ENCODE measurements around the gene RGPD6.
"Not testable (repeated sequence)": the region's sequence is repeated elsewhere in the genome, so short reads cannot be mapped to it uniquely, and the experiment has no call there.

The RGPD6 gene

GRCh38 chr2:110481200-110481599 is 95.8 kb downstream of the RGPD6 start:
- DNase-seq (ENCODE audit: low read depth), result not testable (repeated sequence)

GRCh38 chr2:110480084-110480483 is 96.9 kb downstream of the RGPD6 start:
- DNase-seq (ENCODE audit: low read depth), result not testable (repeated sequence)

GRCh38 chr2:110477370-110477769 is 99.7 kb downstream of the RGPD6 start:
- DNase-seq (ENCODE audit: low read depth), result not testable (repeated sequence)

GRCh38 chr2:110476952-110477351 is 100.1 kb downstream of the RGPD6 start:
- not testable (repeated sequence) for DNase-seq (ENCODE audit: low read depth)

- DNase-seq (ENCODE audit: low read depth), result not testable (repeated sequence)
Observed at GRCh38 chr2:110475627-110476359, 101.2 kb downstream of the RGPD6 start.

- not testable (repeated sequence) for DNase-seq (ENCODE audit: low read depth)
Observed at GRCh38 chr2:110474898-110475297, 102.1 kb downstream of the RGPD6 start.

GRCh38 chr2:110473059-110473358 is 104.0 kb downstream of the RGPD6 start:
- DNase-seq (ENCODE audit: low read depth), result not testable (repeated sequence)

- DNase-seq (ENCODE audit: low read depth), result not testable (repeated sequence)
Observed at GRCh38 chr2:110472171-110473058, 104.6 kb downstream of the RGPD6 start, which contains the start of gene LIMS4. LIMS4 (minus strand) TSS chr2:110472816; CDS start chr2:110472778, 38 bp downstream.

- not testable (repeated sequence) for DNase-seq (ENCODE audit: low read depth)
Observed at GRCh38 chr2:110468921-110469320, 108.1 kb downstream of the RGPD6 start.

GRCh38 chr2:110465312-110465711 is 111.7 kb downstream of the RGPD6 start:
- not testable (repeated sequence) for DNase-seq (ENCODE audit: low read depth)
